Measurements from ENCODE around the gene TMEM175.

TMEM175 gene

GRCh38 chr4:889516-889915 lies 42.7 kb upstream of the TMEM175 start (continued):
- TF ChIP-seq GFI1B (tag by site-specific recombination; IDR thresholded peaks at IDR 0.05) (no peak), ZNF664 (tag by site-specific recombination; IDR thresholded peaks at IDR 0.05) (no peak), BCL11A (tag by site-specific recombination; IDR thresholded peaks at IDR 0.05; ENCODE audit: low read depth) (no peak)

GRCh38 chr4:890036-890695 lies 42.1 kb upstream of the TMEM175 start:
- TF ChIP-seq PBX3 (CRISPR knock-in tag; IDR thresholded peaks at IDR 0.05): no peak
- CTCF ChIA-PET: no interaction called here
- peaks cover 0 to 75% of the 10 kb centered on the region in 2 experiments; a peak in 1 of 3 replicates for H3K36me3 ChIP-seq (ENCODE audit: control insufficient read depth in 2 of 2, insufficient read depth in 1 of 2, low read length in 2 of 2)

GRCh38 chr4:891747-892146 lies 40.5 kb upstream of the TMEM175 start:
- H3K9me3 ChIP-seq (ENCODE audit: control insufficient read depth, insufficient read depth, low read depth, low read length): no peaks in the 10 kb centered on the region
- TF ChIP-seq ZBTB7A (tag by site-specific recombination; IDR thresholded peaks at IDR 0.05; ENCODE audit: low read depth) (no peak), OVOL3 (tag by site-specific recombination; IDR thresholded peaks at IDR 0.05) (no peak), GFI1B (tag by site-specific recombination; IDR thresholded peaks at IDR 0.05) (no peak), ZNF747 (tag by site-specific recombination; IDR thresholded peaks at IDR 0.05) (no peak), PRDM1 (tag by site-specific recombination; IDR thresholded peaks at IDR 0.05) (no peak), ZNF155 (tag by site-specific recombination; IDR thresholded peaks at IDR 0.05) (no peak), SCRT2 (tag by site-specific recombination; IDR thresholded peaks at IDR 0.05) (no peak), ZNF223 (tag by site-specific recombination; IDR thresholded peaks at IDR 0.05) (no peak), ZNF324 (tag by site-specific recombination; IDR thresholded peaks at IDR 0.05) (no peak), IKZF3 (tag by site-specific recombination; IDR thresholded peaks at IDR 0.05) (no peak), ZNF174 (tag by site-specific recombination; IDR thresholded peaks at IDR 0.05) (no peak), ZNF549 (tag by site-specific recombination; IDR thresholded peaks at IDR 0.05) (no peak), ZNF112 (tag by site-specific recombination; IDR thresholded peaks at IDR 0.05) (no peak), ZBTB44 (tag by site-specific recombination; IDR thresholded peaks at IDR 0.05) (no peak), ZNF354C (tag by site-specific recombination; IDR thresholded peaks at IDR 0.05; ENCODE audit: borderline replicate concordance, low read depth) (no peak), BCL6B (tag by site-specific recombination; IDR thresholded peaks at IDR 0.05) (no peak)
- H3K27ac ChIP-seq (ENCODE audit: extremely low read depth, low read depth, low read length): no peak overlapping the region
- no peaks in the 10 kb centered on the region for H3K4me1 ChIP-seq (ENCODE audit: control insufficient read depth, insufficient read depth, low read length)
- ChIA-PET CTCF (no interaction called here), POLR2A (no interaction called here)
- no peak overlapping the region for H3K4me3 ChIP-seq (ENCODE audit: low read depth, low read length)
- peaks cover 0 to 77% of the 10 kb centered on the region in 2 experiments; a peak in 1 of 3 replicates for H3K36me3 ChIP-seq (ENCODE audit: control insufficient read depth in 2 of 2, insufficient read depth in 1 of 2, low read length in 2 of 2)

More at GRCh38 chr4:890036-890695, 42.1 kb upstream of the TMEM175 start:
- POLR2A ChIA-PET: interaction anchor here (0.7 kb wide), 1 partner anchor 42 kb away, joined by 5 read pairs; the partner anchor contains the start of genes GAK and TMEM175
- Histone ChIP-seq H3K9me3 (ENCODE audit: control insufficient read depth, insufficient read depth, low read depth, low read length) (no peaks in the 10 kb centered on the region), H3K4me1 (ENCODE audit: control insufficient read depth, insufficient read depth, low read length) (no peaks in the 10 kb centered on the region), H3K27ac (ENCODE audit: extremely low read depth, low read depth, low read length) (no peak overlapping the region), H3K4me3 (ENCODE audit: low read depth, low read length) (no peak overlapping the region)

Measured in HEK293 (cell line).